HEK293 (cell line): ENCODE measurements around the gene SLC25A13.

Experiments
- CTCF ChIA-PET: fragments of 350-600 bp; formaldehyde crosslinking; extraction: SDS; loops from one replicate; lab custom pipeline; 2021; ENCODE audit warnings: antibody characterized with exemption; lab: Yijun Ruan, JAX
- POLR2A ChIA-PET: fragments of 300-600 bp; formaldehyde crosslinking; extraction: SDS; loops from one replicate; lab custom pipeline; 2020; ENCODE audit warnings: antibody characterized with exemption, inconsistent platforms; lab: Yijun Ruan, JAX
- H3K27ac ChIP-seq: fragments of 200-500 bp; sonication (Bioruptor generic); 2 replicates; pipeline ENCODE4 v1.5.1; 2014; ENCODE audit warnings: low read depth, low read length, control low read depth, inconsistent platforms; ENCODE audit errors: extremely low read depth
- H3K36me3 ChIP-seq, 2 experiments: fragments of 200-500 bp in 1 of 2; sonication (Bioruptor generic) in 1 of 2; 1 replicate in 1 of 2; 2 replicates in 1 of 2; pipeline ENCODE4 v1.5.1; 2014 to 2017; ENCODE audit warnings: inconsistent platforms in 2 of 2, low read length in 2 of 2; ENCODE audit not compliant: control insufficient read depth in 2 of 2, insufficient read depth in 1 of 2
- H3K4me1 ChIP-seq: fragments of 200-500 bp; sonication (Bioruptor generic); 2 replicates; pipeline ENCODE4 v1.5.1; 2014; ENCODE audit warnings: mild to moderate bottlenecking, low read length, inconsistent platforms; ENCODE audit not compliant: control insufficient read depth, insufficient read depth
- H3K4me3 ChIP-seq: 2 replicates; pipeline ENCODE4 v1.5.1; 2011; ENCODE audit warnings: low read depth, mild to moderate bottlenecking, control low read depth, low read length, moderate library complexity
- H3K9me3 ChIP-seq: fragments of 200-500 bp; sonication (Bioruptor generic); 2 replicates; pipeline ENCODE4 v1.5.1; 2014; ENCODE audit warnings: low read depth, low read length, inconsistent platforms; ENCODE audit not compliant: control insufficient read depth, insufficient read depth
- GLIS1 ChIP-seq: fragments of 450-650 bp; formaldehyde crosslinking; IDR thresholded peaks from 2 replicates; pipeline ENCODE4 v1.5.1; 2016; ENCODE audit warnings: missing biosample characterization, missing genetic modification characterization
- IKZF3 ChIP-seq: fragments of 450-650 bp; IDR thresholded peaks from 2 replicates; pipeline ENCODE4 v1.5.0; 2018; ENCODE audit warnings: missing biosample characterization, mild to moderate bottlenecking, missing genetic modification characterization, moderate library complexity
- KLF7 ChIP-seq: fragments of 450-650 bp; formaldehyde crosslinking; IDR thresholded peaks from 2 replicates; pipeline ENCODE4 v1.5.1; 2016; ENCODE audit warnings: missing biosample characterization, missing genetic modification characterization, borderline replicate concordance
- MZF1 ChIP-seq: fragments of 450-650 bp; formaldehyde crosslinking; IDR thresholded peaks from 2 replicates; pipeline ENCODE4 v1.5.1; 2017; ENCODE audit warnings: missing biosample characterization, missing genetic modification characterization, borderline replicate concordance
- OSR2 ChIP-seq: fragments of 450-650 bp; formaldehyde crosslinking; IDR thresholded peaks from 2 replicates; pipeline ENCODE4 v1.5.1; 2016; ENCODE audit warnings: missing biosample characterization, missing genetic modification characterization
- SALL2 ChIP-seq: fragments of 450-650 bp; formaldehyde crosslinking; IDR thresholded peaks from 2 replicates; pipeline ENCODE4 v1.5.0; 2017; ENCODE audit warnings: missing biosample characterization, mild to moderate bottlenecking, missing genetic modification characterization, borderline replicate concordance
- SP3 ChIP-seq: fragments of 450-650 bp; formaldehyde crosslinking; IDR thresholded peaks from 2 replicates; pipeline ENCODE4 v1.5.1; 2016; ENCODE audit warnings: missing biosample characterization, missing genetic modification characterization
- WT1 ChIP-seq: fragments of 450-650 bp; formaldehyde crosslinking; IDR thresholded peaks from 2 replicates; pipeline ENCODE4 v1.5.1; 2016; ENCODE audit warnings: missing biosample characterization, missing genetic modification characterization
- ZBTB21 ChIP-seq: fragments of 450-650 bp; formaldehyde crosslinking; IDR thresholded peaks from 2 replicates; pipeline ENCODE4 v1.5.1; 2017; ENCODE audit warnings: missing biosample characterization, missing genetic modification characterization
- ZBTB44 ChIP-seq: fragments of 450-650 bp; IDR thresholded peaks from 2 replicates; pipeline ENCODE4 v1.5.1; 2018; ENCODE audit warnings: missing biosample characterization, mild to moderate bottlenecking, missing genetic modification characterization
- ZFP3 ChIP-seq: fragments of 450-650 bp; formaldehyde crosslinking; IDR thresholded peaks from 2 replicates; pipeline ENCODE4 v1.5.1; 2016; ENCODE audit warnings: low read depth, missing biosample characterization, missing genetic modification characterization
- ZIC2 ChIP-seq: fragments of 450-650 bp; formaldehyde crosslinking; IDR thresholded peaks from 2 replicates; pipeline ENCODE4 v1.5.1; 2016; ENCODE audit warnings: missing biosample characterization, missing genetic modification characterization
- ZNF10 ChIP-seq: fragments of 450-650 bp; formaldehyde crosslinking; IDR thresholded peaks from 2 replicates; pipeline ENCODE4 v1.5.1; 2017; ENCODE audit warnings: missing biosample characterization, missing genetic modification characterization
- ZNF112 ChIP-seq: fragments of 450-650 bp; formaldehyde crosslinking; IDR thresholded peaks from 2 replicates; pipeline ENCODE4 v1.5.0; 2017; ENCODE audit warnings: missing biosample characterization, missing genetic modification characterization
- ZNF155 ChIP-seq: fragments of 450-650 bp; formaldehyde crosslinking; IDR thresholded peaks from 2 replicates; pipeline ENCODE4 v1.5.1; 2016; ENCODE audit warnings: missing biosample characterization, missing genetic modification characterization
- ZNF2 ChIP-seq: fragments of 450-650 bp; formaldehyde crosslinking; IDR thresholded peaks from 2 replicates; pipeline ENCODE4 v1.5.1; 2016; ENCODE audit warnings: missing biosample characterization, missing genetic modification characterization
- ZNF202 ChIP-seq: fragments of 450-650 bp; formaldehyde crosslinking; IDR thresholded peaks from 2 replicates; pipeline ENCODE4 v1.5.1; 2016; ENCODE audit warnings: missing biosample characterization, missing genetic modification characterization, borderline replicate concordance
- ZNF292 ChIP-seq: fragments of 450-650 bp; formaldehyde crosslinking; IDR thresholded peaks from 2 replicates; pipeline ENCODE4 v1.5.1; 2016; ENCODE audit warnings: low read depth, missing biosample characterization, missing genetic modification characterization, borderline replicate concordance
- ZNF311 ChIP-seq: fragments of 450-650 bp; formaldehyde crosslinking; IDR thresholded peaks from 2 replicates; pipeline ENCODE4 v1.5.1; 2017; ENCODE audit warnings: missing biosample characterization, missing genetic modification characterization, borderline replicate concordance
- ZNF366 ChIP-seq: fragments of 450-650 bp; formaldehyde crosslinking; conservative IDR thresholded peaks from 2 replicates; pipeline ENCODE4 v1.5.1; 2016; ENCODE audit warnings: missing biosample characterization, missing genetic modification characterization
- ZNF398 ChIP-seq: fragments of 450-650 bp; formaldehyde crosslinking; IDR thresholded peaks from 2 replicates; pipeline ENCODE4 v1.5.1; 2017; ENCODE audit warnings: missing biosample characterization, missing genetic modification characterization
- ZNF416 ChIP-seq: fragments of 450-650 bp; formaldehyde crosslinking; IDR thresholded peaks from 2 replicates; pipeline ENCODE4 v1.5.1; 2016; ENCODE audit warnings: missing biosample characterization, missing genetic modification characterization
- ZNF423 ChIP-seq: fragments of 450-650 bp; formaldehyde crosslinking; IDR thresholded peaks from 2 replicates; pipeline ENCODE4 v1.5.1; 2016; ENCODE audit warnings: missing biosample characterization, missing genetic modification characterization
- ZNF530 ChIP-seq: fragments of 450-650 bp; formaldehyde crosslinking; IDR thresholded peaks from 2 replicates; pipeline ENCODE4 v1.5.1; 2016; ENCODE audit warnings: low read depth, missing biosample characterization, missing genetic modification characterization
- ZNF571 ChIP-seq: fragments of 450-650 bp; formaldehyde crosslinking; IDR thresholded peaks from 2 replicates; pipeline ENCODE4 v1.5.0; 2017; ENCODE audit warnings: missing biosample characterization, missing genetic modification characterization
- ZNF600 ChIP-seq: fragments of 450-650 bp; formaldehyde crosslinking; IDR thresholded peaks from 2 replicates; pipeline ENCODE4 v1.5.1; 2016; ENCODE audit warnings: missing biosample characterization, missing genetic modification characterization
- ZNF76 ChIP-seq: fragments of 450-650 bp; formaldehyde crosslinking; IDR thresholded peaks from 2 replicates; pipeline ENCODE4; 2016; ENCODE audit warnings: low read depth, missing biosample characterization, missing genetic modification characterization, borderline replicate concordance
- ZNF768 ChIP-seq: fragments of 450-650 bp; formaldehyde crosslinking; IDR thresholded peaks from 2 replicates; pipeline ENCODE4 v1.5.1; 2018; ENCODE audit warnings: missing biosample characterization, mild to moderate bottlenecking, missing genetic modification characterization
- ZNF791 ChIP-seq: fragments of 450-650 bp; formaldehyde crosslinking; IDR thresholded peaks from 2 replicates; pipeline ENCODE4 v1.5.1; 2016; ENCODE audit warnings: missing biosample characterization, missing genetic modification characterization
- ZXDB ChIP-seq: fragments of 450-650 bp; formaldehyde crosslinking; IDR thresholded peaks from 2 replicates; pipeline ENCODE4 v1.5.1; 2016; ENCODE audit warnings: missing biosample characterization, missing genetic modification characterization
- TF ChIP-seq, protein P1 (sequence below): fragments of 450-650 bp; formaldehyde crosslinking; IDR thresholded peaks from 2 replicates; pipeline ENCODE4 v1.5.1; 2016; ENCODE audit warnings: missing biosample characterization, missing genetic modification characterization, borderline replicate concordance
- TF ChIP-seq, protein P2 (sequence below): fragments of 450-650 bp; formaldehyde crosslinking; IDR thresholded peaks from 2 replicates; pipeline ENCODE4 v1.5.1; 2016; ENCODE audit warnings: missing biosample characterization, missing genetic modification characterization

The SLC25A13 gene

DNA sequence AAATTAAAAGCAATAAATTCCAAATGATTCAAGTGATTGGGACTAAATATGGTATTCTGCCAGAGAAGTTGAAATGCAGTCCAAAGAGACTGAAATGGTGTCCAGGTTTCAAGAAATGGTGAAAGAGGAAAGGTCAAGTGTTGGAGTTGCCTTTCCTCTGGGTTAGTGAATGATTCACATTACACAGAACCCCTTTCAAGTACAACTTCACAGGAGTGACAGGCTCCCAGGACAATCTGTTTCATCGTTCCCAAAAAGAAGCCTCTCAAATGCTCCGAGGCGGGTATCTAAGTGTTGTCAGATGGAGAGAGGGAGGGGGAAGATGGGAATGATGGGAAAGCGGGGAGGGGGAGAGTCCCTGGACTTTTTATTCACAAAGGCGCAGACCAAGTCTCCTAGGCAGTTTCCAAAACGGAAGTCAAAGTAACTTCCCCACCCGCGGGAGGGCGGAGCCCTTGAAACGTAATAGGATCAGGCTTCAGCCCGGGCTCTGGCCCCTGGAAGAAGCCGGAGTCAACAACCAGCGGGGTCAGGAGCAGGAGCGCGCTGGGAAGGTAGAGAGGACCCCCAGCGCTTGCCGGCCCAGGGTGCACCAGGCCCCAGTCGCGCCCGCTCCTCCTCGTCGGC is 754 bp downstream of the SLC25A13 start (continued):
- peak; percentile 74 for TF ChIP-seq ZNF366 (tag by site-specific recombination)
- TF ChIP-seq ZBTB44, result 0 out of 2 replicates have a peak, but pooled peaks have one; percentile 1
- TF ChIP-seq IKZF3 (tag by site-specific recombination), result peak; percentile 91
- peak; percentile 75 for TF ChIP-seq OSR2
- peak; percentile 63 for TF ChIP-seq SP3 (tag by site-specific recombination)
- TF ChIP-seq ZBTB21, result peak; percentile 36; the same call in 1 of the 2 replicates
- TF ChIP-seq ZNF423 (tag by site-specific recombination), result 0 out of 2 replicates have a peak, but pooled peaks have one; percentile 22
- peak; percentile 84 for TF ChIP-seq ZNF76
- TF ChIP-seq, protein P1, sequence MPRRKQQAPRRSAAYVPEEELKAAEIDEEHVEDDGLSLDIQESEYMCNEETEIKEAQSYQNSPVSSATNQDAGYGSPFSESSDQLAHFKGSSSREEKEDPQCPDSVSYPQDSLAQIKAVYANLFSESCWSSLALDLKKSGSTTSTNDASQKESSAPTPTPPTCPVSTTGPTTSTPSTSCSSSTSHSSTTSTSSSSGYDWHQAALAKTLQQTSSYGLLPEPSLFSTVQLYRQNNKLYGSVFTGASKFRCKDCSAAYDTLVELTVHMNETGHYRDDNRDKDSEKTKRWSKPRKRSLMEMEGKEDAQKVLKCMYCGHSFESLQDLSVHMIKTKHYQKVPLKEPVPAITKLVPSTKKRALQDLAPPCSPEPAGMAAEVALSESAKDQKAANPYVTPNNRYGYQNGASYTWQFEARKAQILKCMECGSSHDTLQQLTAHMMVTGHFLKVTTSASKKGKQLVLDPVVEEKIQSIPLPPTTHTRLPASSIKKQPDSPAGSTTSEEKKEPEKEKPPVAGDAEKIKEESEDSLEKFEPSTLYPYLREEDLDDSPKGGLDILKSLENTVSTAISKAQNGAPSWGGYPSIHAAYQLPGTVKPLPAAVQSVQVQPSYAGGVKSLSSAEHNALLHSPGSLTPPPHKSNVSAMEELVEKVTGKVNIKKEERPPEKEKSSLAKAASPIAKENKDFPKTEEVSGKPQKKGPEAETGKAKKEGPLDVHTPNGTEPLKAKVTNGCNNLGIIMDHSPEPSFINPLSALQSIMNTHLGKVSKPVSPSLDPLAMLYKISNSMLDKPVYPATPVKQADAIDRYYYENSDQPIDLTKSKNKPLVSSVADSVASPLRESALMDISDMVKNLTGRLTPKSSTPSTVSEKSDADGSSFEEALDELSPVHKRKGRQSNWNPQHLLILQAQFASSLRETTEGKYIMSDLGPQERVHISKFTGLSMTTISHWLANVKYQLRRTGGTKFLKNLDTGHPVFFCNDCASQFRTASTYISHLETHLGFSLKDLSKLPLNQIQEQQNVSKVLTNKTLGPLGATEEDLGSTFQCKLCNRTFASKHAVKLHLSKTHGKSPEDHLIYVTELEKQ (tag by site-specific recombination), result 0 out of 2 replicates have a peak, but pooled peaks have one; percentile 6
- peak; percentile 80; the same call in 1 of the 2 replicates for TF ChIP-seq ZNF600
- TF ChIP-seq WT1 (tag by site-specific recombination), result 0 out of 2 replicates have a peak, but pooled peaks have one; percentile 24
- TF ChIP-seq GLIS1 (tag by site-specific recombination), result peak; percentile 52
- TF ChIP-seq MZF1, result peak; percentile 17; the same call in 1 of the 2 replicates
- TF ChIP-seq ZNF416 (tag by site-specific recombination), result no peak
- no peak for TF ChIP-seq ZNF202 (tag by site-specific recombination)
- TF ChIP-seq ZNF398 (tag by site-specific recombination), result peak; percentile 57

DNA sequence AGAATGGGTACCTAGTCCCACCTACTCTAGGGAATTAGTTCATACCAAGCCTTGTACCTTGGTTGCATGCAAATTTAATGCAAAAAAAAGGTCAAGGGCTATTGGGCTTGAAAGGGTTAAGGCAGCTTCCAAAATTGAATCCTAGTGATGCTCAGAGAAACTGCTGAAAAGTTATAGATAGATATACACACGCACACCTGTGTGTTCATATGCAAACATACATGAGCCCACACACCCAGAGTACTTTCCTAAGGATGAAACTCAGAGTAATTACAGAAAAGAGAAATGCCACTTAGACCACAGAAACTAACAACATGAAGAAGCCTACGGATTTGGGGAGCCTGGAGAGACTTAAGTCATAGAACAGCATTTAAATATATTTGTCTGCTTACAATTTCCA is 1.5 kb downstream of the SLC25A13 start:
- H3K4me1 ChIP-seq, result no peaks in the 10 kb centered on the region
- no peaks in the 10 kb centered on the region for H3K9me3 ChIP-seq
- no peaks in the 10 kb centered on the region for H3K36me3 ChIP-seq
- ChIA-PET POLR2A (interaction anchor here (1.7 kb wide), 1 partner anchor 16 kb away, joined by 6 read pairs; no protein-coding TSS in a partner anchor), CTCF (no interaction called here)
- H3K4me3 ChIP-seq, result no peak overlapping the region
- no peak overlapping the region for H3K27ac ChIP-seq
- no peak for TF ChIP-seq ZNF2 (tag by site-specific recombination)
- TF ChIP-seq ZNF311 (tag by site-specific recombination), result no peak
- no peak for TF ChIP-seq ZIC2 (tag by site-specific recombination)
- TF ChIP-seq ZNF112, result no peak
- TF ChIP-seq SALL2, result no peak
- TF ChIP-seq ZFP3 (tag by site-specific recombination), result no peak
- no peak for TF ChIP-seq ZNF292 (tag by site-specific recombination)
- TF ChIP-seq ZXDB (tag by site-specific recombination), result no peak
- TF ChIP-seq KLF7, result no peak
- TF ChIP-seq ZNF768 (tag by site-specific recombination), result no peak
- no peak for TF ChIP-seq ZNF791
- TF ChIP-seq ZNF530 (tag by site-specific recombination), result no peak
- TF ChIP-seq ZNF571 (tag by site-specific recombination), result no peak
- TF ChIP-seq, protein P2, sequence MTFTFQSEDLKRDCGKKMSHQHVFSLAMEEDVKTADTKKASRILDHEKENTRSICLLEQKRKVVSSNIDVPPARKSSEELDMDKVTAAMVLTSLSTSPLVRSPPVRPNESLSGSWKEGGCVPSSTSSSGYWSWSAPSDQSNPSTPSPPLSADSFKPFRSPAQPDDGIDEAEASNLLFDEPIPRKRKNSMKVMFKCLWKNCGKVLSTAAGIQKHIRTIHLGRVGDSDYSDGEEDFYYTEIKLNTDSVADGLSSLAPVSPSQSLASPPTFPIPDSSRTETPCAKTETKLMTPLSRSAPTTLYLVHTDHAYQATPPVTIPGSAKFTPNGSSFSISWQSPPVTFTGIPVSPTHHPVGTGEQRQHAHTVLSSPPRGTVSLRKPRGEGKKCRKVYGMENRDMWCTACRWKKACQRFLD (tag by site-specific recombination), result no peak
- TF ChIP-seq ZNF10, result no peak
- TF ChIP-seq ZNF155 (tag by site-specific recombination), result no peak
